PC-3 (cell line): Measurements from ENCODE around the gene RTN1.

ENCODE experiments used
- EZH2 ChIP-seq: fragments of 300-600 bp; sonication (generic); IDR thresholded peaks from one replicate; pipeline ENCODE4 v1.6.1; 2017; ENCODE audit warnings: antibody characterized with exemption, mild to moderate bottlenecking, low read length; ENCODE audit not compliant: unreplicated experiment
- EZH2phosphoT487 ChIP-seq: fragments of 300-600 bp; sonication (generic); IDR thresholded peaks from 2 replicates; pipeline ENCODE4 v1.6.1; 2018; ENCODE audit warnings: mild to moderate bottlenecking, antibody characterized with exemption, low read length, borderline replicate concordance
- TF ChIP-seq, protein P1 (sequence below): fragments of 300-600 bp; sonication (generic); conservative IDR thresholded peaks from 2 replicates; pipeline ENCODE4 v1.5.1; 2017; ENCODE audit warnings: antibody characterized with exemption, low read depth, mild to moderate bottlenecking, low read length

DNA sequence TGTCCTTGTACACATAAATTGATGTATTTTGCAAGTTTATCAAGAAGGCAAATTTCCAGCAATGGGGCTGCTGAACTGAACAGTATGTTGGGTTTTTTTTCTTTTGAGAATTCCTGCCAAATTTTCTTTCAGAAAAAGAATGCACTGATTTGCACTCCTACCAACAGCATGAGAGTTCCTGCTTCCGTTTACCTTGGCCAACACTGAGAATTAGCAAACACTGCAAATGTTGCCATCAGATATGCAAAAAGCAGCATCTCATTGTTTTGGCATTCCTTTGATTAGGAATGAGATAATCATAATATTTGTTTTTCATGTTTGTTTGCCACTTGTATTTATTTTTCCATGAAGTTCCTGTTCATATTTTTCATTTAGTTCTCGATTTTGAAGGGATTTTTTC lies 82.4 kb downstream of the RTN1 start:
- TF ChIP-seq, protein P1, sequence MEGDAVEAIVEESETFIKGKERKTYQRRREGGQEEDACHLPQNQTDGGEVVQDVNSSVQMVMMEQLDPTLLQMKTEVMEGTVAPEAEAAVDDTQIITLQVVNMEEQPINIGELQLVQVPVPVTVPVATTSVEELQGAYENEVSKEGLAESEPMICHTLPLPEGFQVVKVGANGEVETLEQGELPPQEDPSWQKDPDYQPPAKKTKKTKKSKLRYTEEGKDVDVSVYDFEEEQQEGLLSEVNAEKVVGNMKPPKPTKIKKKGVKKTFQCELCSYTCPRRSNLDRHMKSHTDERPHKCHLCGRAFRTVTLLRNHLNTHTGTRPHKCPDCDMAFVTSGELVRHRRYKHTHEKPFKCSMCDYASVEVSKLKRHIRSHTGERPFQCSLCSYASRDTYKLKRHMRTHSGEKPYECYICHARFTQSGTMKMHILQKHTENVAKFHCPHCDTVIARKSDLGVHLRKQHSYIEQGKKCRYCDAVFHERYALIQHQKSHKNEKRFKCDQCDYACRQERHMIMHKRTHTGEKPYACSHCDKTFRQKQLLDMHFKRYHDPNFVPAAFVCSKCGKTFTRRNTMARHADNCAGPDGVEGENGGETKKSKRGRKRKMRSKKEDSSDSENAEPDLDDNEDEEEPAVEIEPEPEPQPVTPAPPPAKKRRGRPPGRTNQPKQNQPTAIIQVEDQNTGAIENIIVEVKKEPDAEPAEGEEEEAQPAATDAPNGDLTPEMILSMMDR: no peak
- no peak for TF ChIP-seq EZH2
- TF ChIP-seq EZH2phosphoT487: no peak
